Hematopoietic multipotent progenitor cell treated with erythropoietin and hydrocortisone succinate and interleukin-3 and kit ligand, for 17 days (in vitro differentiated cells): ENCODE results near the gene CCL21.

Experiments
- DNase-seq: peaks from one replicate; pipeline ENCODE4 v3.0.0-alpha.2; 2015; ENCODE audit warnings: low spot score

The CCL21 gene

GRCh38 chr9:34707130-34707529 is 2.8 kb downstream of the CCL21 start:
- DNase-seq: no peak

GRCh38 chr9:34701769-34702736 is 7.9 kb downstream of the CCL21 start:
- DNase-seq: peak; percentile 74

- peak; percentile 40 for DNase-seq
These were observed 8.7 kb downstream of the CCL21 start for GRCh38 chr9:34701023-34701768.

- no peak for DNase-seq
These were observed 15.1 kb downstream of the CCL21 start for GRCh38 chr9:34694811-34695210.

GRCh38 chr9:34693560-34693959 is 16.4 kb downstream of the CCL21 start:
- no peak for DNase-seq

- no peak for DNase-seq
These were observed 18.0 kb downstream of the CCL21 start for GRCh38 chr9:34691936-34692315.

- DNase-seq: no peak
These were observed 18.7 kb downstream of the CCL21 start, which contains the start of gene CCL19 for GRCh38 chr9:34690983-34691935. Gene CCL19, minus strand, starts transcription at chr9:34691276. Its CDS starts 137 bp downstream, at chr9:34691139.

GRCh38 chr9:34689512-34689911 is 20.4 kb downstream of the CCL21 start:
- no peak for DNase-seq

GRCh38 chr9:34689116-34689470 is 20.8 kb downstream of the CCL21 start:
- no peak for DNase-seq

- no peak for DNase-seq
These were observed 21.4 kb downstream of the CCL21 start for GRCh38 chr9:34688329-34689115.

- no peak for DNase-seq
These were observed 22.5 kb downstream of the CCL21 start for GRCh38 chr9:34687276-34688030.

GRCh38 chr9:34686732-34687131 is 23.2 kb downstream of the CCL21 start:
- no peak for DNase-seq

- no peak for DNase-seq
These were observed 23.7 kb downstream of the CCL21 start for GRCh38 chr9:34686231-34686630.

- no peak for DNase-seq
These were observed 24.3 kb downstream of the CCL21 start for GRCh38 chr9:34685591-34685990.

GRCh38 chr9:34684816-34685215 is 25.1 kb downstream of the CCL21 start:
- no peak for DNase-seq

- no peak for DNase-seq
These were observed 25.8 kb downstream of the CCL21 start for GRCh38 chr9:34684145-34684544.

GRCh38 chr9:34675869-34676268 is 34.1 kb downstream of the CCL21 start:
- no peak for DNase-seq

- peak; percentile 75 for DNase-seq
These were observed 34.8 kb downstream of the CCL21 start for GRCh38 chr9:34675048-34675714.

GRCh38 chr9:34674440-34674839 is 35.5 kb downstream of the CCL21 start:
- no peak for DNase-seq

GRCh38 chr9:34671307-34671706 is 38.6 kb downstream of the CCL21 start:
- no peak for DNase-seq
